ENCODE data around the gene DENND5B. TPM values are rescaled to one million over a fixed set of nuclear protein-coding genes. Genes with fewer than 3 reads are reported as not detected.
"Not testable (repeated sequence)": the region's sequence is repeated elsewhere in the genome, so short reads cannot be mapped to it uniquely, and the experiment has no call there.

The DENND5B gene
- total RNA-seq, 1 donor from 2014 or later: 12.1 TPM

- not testable (repeated sequence) for DNase-seq
These were observed 40.3 kb downstream of the DENND5B start for GRCh38 chr12:31550590-31550989.

GRCh38 chr12:31536672-31537071 lies 54.3 kb downstream of the DENND5B start:
- DNase-seq: no peak

GRCh38 chr12:31533470-31533869 lies 57.5 kb downstream of the DENND5B start:
- DNase-seq: peak; percentile 23

- no peak for DNase-seq
These were observed 59.0 kb downstream of the DENND5B start for GRCh38 chr12:31531893-31532292.

GRCh38 chr12:31528095-31528494 lies 62.8 kb downstream of the DENND5B start:
- no peak for DNase-seq

- no peak for DNase-seq
These were observed 63.9 kb downstream of the DENND5B start for GRCh38 chr12:31527083-31527482.

GRCh38 chr12:31526158-31526546 lies 64.8 kb downstream of the DENND5B start:
- no peak for DNase-seq

GRCh38 chr12:31525496-31526157 lies 65.3 kb downstream of the DENND5B start:
- DNase-seq: no peak

- DNase-seq: no peak
These were observed 66.0 kb downstream of the DENND5B start for GRCh38 chr12:31524791-31525495.

GRCh38 chr12:31523306-31523705 lies 67.6 kb downstream of the DENND5B start:
- DNase-seq: no peak

- DNase-seq: no peak
These were observed 68.3 kb downstream of the DENND5B start for GRCh38 chr12:31522607-31523006.

- DNase-seq: no peak
These were observed 69.0 kb downstream of the DENND5B start for GRCh38 chr12:31521964-31522363.

- DNase-seq: no peak
These were observed 71.4 kb downstream of the DENND5B start for GRCh38 chr12:31519511-31519910.

GRCh38 chr12:31518680-31519227 lies 72.2 kb downstream of the DENND5B start:
- DNase-seq: peak; percentile 96

- DNase-seq: no peak
These were observed 72.9 kb downstream of the DENND5B start for GRCh38 chr12:31517994-31518393.

GRCh38 chr12:31516702-31517101 lies 74.2 kb downstream of the DENND5B start:
- no peak for DNase-seq

GRCh38 chr12:31514912-31515311 lies 76.0 kb downstream of the DENND5B start:
- no peak for DNase-seq

- DNase-seq: no peak
These were observed 80.9 kb downstream of the DENND5B start for GRCh38 chr12:31510034-31510433.

- peak; percentile 23 for DNase-seq
These were observed 82.3 kb downstream of the DENND5B start for GRCh38 chr12:31508436-31509150.

GRCh38 chr12:31507966-31508365 lies 83.0 kb downstream of the DENND5B start:
- DNase-seq: peak; percentile 44

- peak; percentile 91 for DNase-seq
These were observed 84.2 kb downstream of the DENND5B start for GRCh38 chr12:31506515-31507306.

GRCh38 chr12:31504625-31505222 lies 86.2 kb downstream of the DENND5B start:
- no peak for DNase-seq

All from dermis blood vessel endothelial cell (primary cell).